GM18868 (cell line): ENCODE data around the gene ANGPTL7.
"Not testable (repeated sequence)": the region's sequence is repeated elsewhere in the genome, so short reads cannot be mapped to it uniquely, and the experiment has no call there.

Experiments used
- ATAC-seq: cut with Tn5 transposase; IDR thresholded peaks from one replicate; pipeline ENCODE4 v1.9.1; 2021; ENCODE audit warnings: mild to moderate bottlenecking, moderate library complexity; ENCODE audit not compliant: unreplicated experiment

Gene ANGPTL7

GRCh38 chr1:11188858-11189451 is at the start of gene ANGPTL7:
ANGPTL7 (plus strand) TSS chr1:11189355; CDS start chr1:11189580, 225 bp downstream.
- no peak for ATAC-seq

DNA sequence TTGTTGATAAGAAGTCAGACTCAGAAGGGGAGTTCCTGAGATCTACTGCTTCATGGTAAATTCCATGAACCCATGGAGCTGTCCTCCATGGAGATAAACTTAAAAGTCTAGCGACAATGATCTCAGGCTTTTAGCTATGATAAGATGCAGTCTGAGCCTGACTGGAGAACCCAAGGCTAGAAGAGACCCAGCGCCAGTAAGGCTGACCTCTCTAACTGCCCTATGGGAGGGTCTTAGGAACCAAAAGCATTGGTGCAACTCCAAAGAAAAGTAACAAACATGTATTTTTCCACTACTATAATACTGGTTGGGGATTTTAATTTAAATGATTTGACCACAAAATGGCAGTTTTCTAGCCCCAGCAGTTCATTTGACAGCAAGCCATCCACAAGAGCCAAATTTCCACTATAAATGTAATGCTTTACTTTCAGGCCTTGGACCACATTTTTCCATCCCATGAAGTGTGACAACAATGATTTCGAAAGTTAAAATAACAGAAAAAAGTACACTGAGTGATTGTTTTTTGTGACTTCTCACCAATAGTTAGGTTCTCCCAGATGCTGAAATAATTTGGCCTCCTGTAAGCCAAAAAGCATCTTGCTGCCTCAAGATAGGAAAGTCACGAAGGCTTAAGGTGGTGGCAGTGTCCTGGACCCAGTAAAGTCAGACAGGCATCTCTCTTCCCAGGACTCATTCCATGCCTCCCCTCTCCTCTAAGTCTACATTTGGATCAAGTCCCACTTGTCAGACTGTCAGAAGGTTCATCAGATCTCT is 46.4 kb upstream of the ANGPTL7 start:
- no peak for ATAC-seq

GRCh38 chr1:11143401-11143800 is 45.8 kb upstream of the ANGPTL7 start:
- ATAC-seq, result no peak

- ATAC-seq, result no peak
Measured at GRCh38 chr1:11143907-11144306, 45.2 kb upstream of the ANGPTL7 start.

GRCh38 chr1:11144570-11145256 is 44.4 kb upstream of the ANGPTL7 start:
- no peak for ATAC-seq

- ATAC-seq, result no peak
Measured at GRCh38 chr1:11145741-11146140, 43.4 kb upstream of the ANGPTL7 start.

- no peak for ATAC-seq
Measured at GRCh38 chr1:11147197-11147770, 41.9 kb upstream of the ANGPTL7 start.

- no peak for ATAC-seq
Measured at GRCh38 chr1:11150326-11150725, 38.8 kb upstream of the ANGPTL7 start.

DNA sequence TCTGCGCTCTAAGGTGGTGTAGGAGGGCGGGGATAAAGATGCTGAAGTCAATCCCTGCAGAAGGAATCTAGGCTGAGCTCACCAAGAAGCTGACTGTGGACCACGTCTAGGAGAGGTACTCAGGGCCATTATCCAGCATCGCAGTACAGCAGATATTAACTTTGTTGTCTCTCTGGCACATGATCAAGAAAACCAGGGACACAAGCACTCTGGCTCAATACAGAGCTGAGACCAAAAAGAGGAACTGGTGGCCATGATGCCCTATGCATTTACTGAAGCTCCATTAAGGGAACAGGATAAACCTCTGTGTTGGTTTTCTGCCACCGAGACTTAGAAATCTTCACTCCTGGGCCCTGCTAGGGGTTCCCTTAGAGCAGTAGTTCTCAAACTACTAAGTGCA is 38.0 kb upstream of the ANGPTL7 start:
- no peak for ATAC-seq

- no peak for ATAC-seq
Measured at GRCh38 chr1:11151826-11152612, 37.1 kb upstream of the ANGPTL7 start.

DNA sequence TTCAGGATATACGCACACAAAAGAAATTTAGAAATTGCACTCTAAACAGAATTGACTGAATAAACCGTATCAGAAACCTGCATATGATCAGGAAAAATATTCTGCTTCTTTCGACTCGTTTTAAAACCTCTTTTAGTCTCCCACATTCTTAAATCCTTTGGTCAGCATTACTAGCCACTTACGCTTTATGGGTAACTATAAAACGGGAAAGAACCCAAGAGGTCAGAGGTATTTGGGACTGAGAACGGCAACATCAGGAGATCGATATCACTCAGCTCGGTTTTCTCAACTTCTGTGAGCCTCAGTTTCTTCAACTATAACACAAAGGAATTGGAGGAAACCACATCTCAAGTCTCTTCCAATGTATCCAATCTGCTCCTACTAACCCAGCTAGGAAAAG is 36.4 kb upstream of the ANGPTL7 start:
- no peak for ATAC-seq

GRCh38 chr1:11153184-11153583 is 36.0 kb upstream of the ANGPTL7 start:
- ATAC-seq, result no peak

GRCh38 chr1:11156441-11156840 is 32.7 kb upstream of the ANGPTL7 start:
- no peak for ATAC-seq

DNA sequence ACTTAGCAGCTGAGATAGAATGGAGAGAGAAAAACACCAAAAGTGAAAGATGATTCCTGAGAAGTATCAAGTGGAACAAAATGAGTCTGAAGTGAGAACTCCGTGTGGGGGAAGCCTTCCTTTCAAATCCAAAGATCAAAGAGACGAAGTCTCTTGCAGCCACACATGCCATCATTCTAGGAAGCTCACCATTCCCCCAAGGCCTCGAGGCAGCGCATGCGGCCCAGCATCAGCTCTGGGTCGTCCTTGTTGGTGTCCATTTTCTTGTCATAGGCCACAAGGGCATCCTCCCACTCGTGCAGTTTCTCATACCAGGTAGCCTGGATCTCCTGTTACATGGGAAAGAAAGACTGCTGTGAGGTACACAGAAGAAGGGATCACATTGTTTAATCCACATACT is 32.2 kb upstream of the ANGPTL7 start:
- no peak for ATAC-seq

GRCh38 chr1:11157394-11157793 is 31.8 kb upstream of the ANGPTL7 start:
- no peak for ATAC-seq

GRCh38 chr1:11157867-11158266 is 31.3 kb upstream of the ANGPTL7 start:
- no peak for ATAC-seq

- no peak for ATAC-seq
Measured at GRCh38 chr1:11158291-11158690, 30.9 kb upstream of the ANGPTL7 start.

DNA sequence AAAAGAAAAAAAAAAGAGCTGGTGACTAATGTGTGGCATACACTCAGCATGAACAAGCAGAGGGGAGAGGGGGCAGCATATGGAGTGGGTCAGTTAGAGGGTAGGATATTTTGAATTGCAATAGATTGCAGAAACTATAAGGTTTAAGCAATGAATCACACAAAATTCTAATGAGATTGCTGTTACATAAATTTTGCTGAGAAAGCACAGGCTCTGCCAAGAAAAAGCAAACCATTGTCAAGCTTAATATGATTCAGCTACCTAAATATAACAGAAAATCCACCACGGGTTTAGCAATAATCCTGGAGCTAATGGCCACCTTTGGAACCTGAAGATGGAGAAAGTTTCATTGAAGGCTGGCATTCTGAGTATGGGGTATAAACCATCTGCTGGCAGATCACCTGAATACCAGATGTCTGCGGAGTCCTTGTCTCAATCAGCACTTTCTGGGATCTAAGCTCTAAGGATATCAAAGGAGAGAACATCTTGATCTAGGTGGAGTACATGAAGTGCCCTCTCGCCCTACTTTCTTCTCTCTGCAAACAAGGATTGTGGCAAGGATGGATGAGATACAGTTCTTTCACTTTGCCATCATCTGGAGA is 30.3 kb upstream of the ANGPTL7 start:
- no peak for ATAC-seq

DNA sequence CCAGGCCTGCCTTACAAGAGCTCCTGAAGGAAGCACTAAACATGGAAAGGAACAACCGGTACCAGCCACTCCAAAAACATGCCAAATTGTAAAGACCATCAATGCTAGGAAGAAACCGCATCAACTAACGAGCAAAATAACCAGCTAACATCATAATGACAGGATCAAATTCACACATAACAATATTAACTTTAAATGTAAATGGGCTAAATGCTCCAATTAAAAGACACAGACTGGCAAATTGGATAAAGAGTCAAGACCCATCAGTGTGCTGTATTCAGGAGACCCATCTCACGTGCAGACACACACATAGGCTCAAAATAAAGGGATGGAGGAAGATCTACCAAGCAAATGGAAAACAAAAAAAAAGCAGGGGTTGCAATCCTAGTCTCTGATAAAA is 26.4 kb upstream of the ANGPTL7 start:
- ATAC-seq, result not testable (repeated sequence)

DNA sequence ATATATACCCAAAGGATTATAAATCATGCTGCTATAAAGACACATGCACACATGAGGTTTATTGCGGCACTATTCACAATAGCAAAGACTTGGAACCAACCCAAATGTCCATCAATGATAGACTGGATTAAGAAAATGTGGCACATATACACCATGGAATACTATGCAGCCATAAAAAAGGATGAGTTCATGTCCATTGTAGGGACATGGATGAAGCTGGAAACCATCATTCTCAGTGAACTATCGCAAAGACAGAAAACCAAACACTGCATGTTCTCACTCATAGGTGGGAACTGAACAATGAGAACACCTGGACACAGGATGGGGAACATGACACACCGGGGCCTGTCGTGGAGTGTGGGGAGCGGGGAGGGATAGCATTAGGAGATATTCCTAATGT is 22.4 kb upstream of the ANGPTL7 start:
- ATAC-seq, result not testable (repeated sequence)
